AG04450 (cell line): ENCODE data around the gene VGLL4. TPM values are rescaled to one million over a fixed set of nuclear protein-coding genes. Genes with fewer than 3 reads are reported as not detected.

Experiments used
- CTCF ChIA-PET: fragments of 300-600, 350-600 bp; formaldehyde crosslinking; extraction: SDS; loops from one replicate; lab custom pipeline; 2022; ENCODE audit warnings: antibody characterized with exemption, inconsistent platforms; lab: Charles Lee
- POLR2A ChIA-PET: fragments of 350-600 bp; formaldehyde crosslinking; extraction: SDS; loops from one replicate; lab custom pipeline; 2021; ENCODE audit warnings: antibody characterized with exemption, inconsistent platforms; lab: Yijun Ruan, JAX
- DNase-seq: peaks from one replicate; pipeline ENCODE4 v3.0.0-alpha.2; 2011; ENCODE audit warnings: low read depth, low spot score
- H3K27ac ChIP-seq: one replicate; pipeline ENCODE4 v1.5.1; 2012; ENCODE audit warnings: low read depth, low read length, control low read depth
- H3K27me3 ChIP-seq: one replicate; pipeline ENCODE4 v1.6.0; 2012; ENCODE audit warnings: low read length; ENCODE audit not compliant: control insufficient read depth, insufficient read depth
- H3K4me3 ChIP-seq: 2 replicates; pipeline ENCODE4 v1.5.1; 2011; ENCODE audit warnings: mild to moderate bottlenecking, low read depth, low read length, control low read depth
- H3K9me3 ChIP-seq: 2 replicates; pipeline ENCODE4 v1.5.1; 2012; ENCODE audit warnings: low read length; ENCODE audit not compliant: control insufficient read depth, insufficient read depth
- CTCF ChIP-seq: IDR thresholded peaks from 2 replicates; pipeline ENCODE4 v1.5.1; 2011; ENCODE audit warnings: low read depth, low read length, control low read depth, inconsistent platforms
- polyA plus RNA-seq: library from polyadenylated mRNA; depleted of rRNA; stranded (reverse); fragments of >200 nt; gene quantifications from 2 replicates; pipeline ENCODE4 v1.2.3, GENCODE V29; 2011

The VGLL4 gene
- polyA plus RNA-seq, 1 experiment, result 30.5 TPM

GRCh38 chr3:11567516-11568467 lies 75.9 kb downstream of the VGLL4 start:
- peak overlapping the region; percentile 100 for H3K27ac ChIP-seq
- no peak for TF ChIP-seq CTCF
- ChIA-PET CTCF (interaction anchor here (0.7 to 0.8 kb wide), 2 partner anchors 76 to 83 kb away, joined by 3 to 4 read pairs; no protein-coding TSS in a partner anchor), POLR2A (interaction anchor here (0.7 to 2.5 kb wide), 8 partner anchors 10 to 1736 kb away, joined by 3 to 11 read pairs (median 6); partner anchors contain the start of gene VGLL4)
- no peaks in the 10 kb centered on the region for H3K27me3 ChIP-seq
- H3K4me3 ChIP-seq, result peak overlapping the region; percentile 58
- no peaks in the 10 kb centered on the region; the same call in 1 of the 2 replicates for H3K9me3 ChIP-seq
- no peak for DNase-seq

GRCh38 chr3:11566916-11567315 lies 76.8 kb downstream of the VGLL4 start:
- Histone ChIP-seq H3K4me3 (no peak overlapping the region), H3K27ac (no peak overlapping the region), H3K27me3 (no peaks in the 10 kb centered on the region), H3K9me3 (no peaks in the 10 kb centered on the region; the same call in 1 of the 2 replicates)
- DNase-seq, result no peak
- POLR2A ChIA-PET, result interaction anchor here (0.7 to 2.5 kb wide), 2 partner anchors 34 to 260 kb away, joined by 3 to 8 read pairs; no protein-coding TSS in a partner anchor
- CTCF ChIA-PET, result no interaction called here
- no peak for TF ChIP-seq CTCF

DNA sequence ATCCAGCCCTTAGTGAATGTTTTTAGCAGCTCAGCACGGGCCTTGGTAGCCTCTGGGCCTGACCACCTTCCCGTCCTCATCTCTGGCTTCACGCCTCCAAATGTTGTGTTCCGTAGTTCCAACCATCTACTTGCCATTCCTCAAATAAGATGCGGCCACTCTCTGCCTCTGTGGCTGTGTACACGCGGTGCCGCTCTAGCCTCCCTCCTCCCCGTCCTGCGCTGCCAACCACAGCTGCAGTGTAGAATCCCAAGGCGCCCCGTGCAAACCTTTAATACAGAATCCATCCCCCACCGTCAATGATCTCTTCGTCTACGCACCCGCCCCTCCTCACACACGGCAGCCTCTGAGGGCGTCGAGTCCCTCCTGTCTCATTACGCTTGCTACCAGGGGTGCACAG lies 77.2 kb downstream of the VGLL4 start:
- ChIA-PET CTCF (no interaction called here), POLR2A (interaction anchor here (0.7 kb wide), 1 partner anchor 261 kb away, joined by 3 read pairs; no protein-coding TSS in a partner anchor)
- no peaks in the 10 kb centered on the region for H3K27me3 ChIP-seq
- no peak overlapping the region for H3K27ac ChIP-seq
- TF ChIP-seq CTCF, result no peak
- H3K9me3 ChIP-seq, result no peaks in the 10 kb centered on the region; the same call in 1 of the 2 replicates
- DNase-seq, result no peak
- no peak overlapping the region for H3K4me3 ChIP-seq

DNA sequence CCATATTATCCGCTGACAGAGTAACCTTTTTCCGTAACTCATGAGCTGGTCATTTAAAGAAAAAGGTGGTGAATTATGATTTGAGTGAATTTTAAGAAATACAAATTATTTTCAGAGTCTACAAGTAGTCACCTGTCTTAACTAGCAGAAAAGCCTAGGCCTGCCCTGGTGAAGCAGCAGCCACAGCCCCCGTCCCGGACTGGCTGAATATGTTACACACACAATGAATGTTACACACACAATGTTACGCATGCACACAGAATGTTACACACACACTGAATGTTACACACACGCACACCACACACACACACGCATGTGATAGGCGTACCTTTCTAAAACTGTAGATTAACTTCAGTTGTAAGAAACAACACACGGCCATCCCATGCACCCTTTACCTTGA lies 77.8 kb downstream of the VGLL4 start:
- no peak overlapping the region for H3K27ac ChIP-seq

More for the DNA sequence above, 77.8 kb downstream of the VGLL4 start:
- ChIA-PET POLR2A (no interaction called here), CTCF (no interaction called here)
- no peak overlapping the region for H3K4me3 ChIP-seq
- DNase-seq, result no peak
- TF ChIP-seq CTCF, result no peak
- no peaks in the 10 kb centered on the region; the same call in 1 of the 2 replicates for H3K9me3 ChIP-seq
- no peaks in the 10 kb centered on the region for H3K27me3 ChIP-seq
